Measurements from ENCODE around the gene TLR10. TPM values are rescaled to one million over a fixed set of nuclear protein-coding genes. Genes with fewer than 3 reads are reported as not detected.
"Not testable (repeated sequence)": the region's sequence is repeated elsewhere in the genome, so short reads cannot be mapped to it uniquely, and the experiment has no call there.

The TLR10 gene
- total RNA-seq, 1 donor from 2014 or later = not detected

- no peak overlapping the region for H3K27ac Mint-ChIP-seq (ENCODE audit: unreplicated experiment)
- peaks cover 2% of the 10 kb centered on the region for H3K9me3 Mint-ChIP-seq (ENCODE audit: unreplicated experiment)
- no peaks in the 10 kb centered on the region for H3K27me3 Mint-ChIP-seq (ENCODE audit: unreplicated experiment)
- no peak for TF ChIP-seq CTCF (IDR thresholded peaks at IDR 0.05; ENCODE audit: partially characterized antibody, unreplicated experiment)
- no peak for DNase-seq
- no peak overlapping the region for H3K4me3 Mint-ChIP-seq (ENCODE audit: unreplicated experiment)
- H3K36me3 Mint-ChIP-seq (ENCODE audit: unreplicated experiment) = peaks cover 3% of the 10 kb centered on the region
- no peaks in the 10 kb centered on the region for H3K4me1 Mint-ChIP-seq (ENCODE audit: low read depth, unreplicated experiment)
Observed at GRCh38 chr4:38815885-38816782, 33.3 kb upstream of the TLR10 start.

- no peak overlapping the region for H3K4me3 Mint-ChIP-seq (ENCODE audit: unreplicated experiment)
Observed at GRCh38 chr4:38814386-38814785, 31.6 kb upstream of the TLR10 start.

GRCh38 chr4:38811297-38811696 is 28.5 kb upstream of the TLR10 start:
- no peak for TF ChIP-seq CTCF (IDR thresholded peaks at IDR 0.05; ENCODE audit: partially characterized antibody, unreplicated experiment)
- H3K4me1 Mint-ChIP-seq (ENCODE audit: low read depth, unreplicated experiment) = no peaks in the 10 kb centered on the region
- H3K36me3 Mint-ChIP-seq (ENCODE audit: unreplicated experiment) = peaks cover 3% of the 10 kb centered on the region

More at GRCh38 chr4:38814386-38814785, 31.6 kb upstream of the TLR10 start:
- DNase-seq = no peak
- H3K27me3 Mint-ChIP-seq (ENCODE audit: unreplicated experiment) = no peaks in the 10 kb centered on the region
- TF ChIP-seq CTCF (IDR thresholded peaks at IDR 0.05; ENCODE audit: partially characterized antibody, unreplicated experiment) = no peak
- H3K4me1 Mint-ChIP-seq (ENCODE audit: low read depth, unreplicated experiment) = no peaks in the 10 kb centered on the region
- H3K27ac Mint-ChIP-seq (ENCODE audit: unreplicated experiment) = no peak overlapping the region
- H3K36me3 Mint-ChIP-seq (ENCODE audit: unreplicated experiment) = peaks cover 3% of the 10 kb centered on the region
- H3K9me3 Mint-ChIP-seq (ENCODE audit: unreplicated experiment) = peaks cover 2% of the 10 kb centered on the region

GRCh38 chr4:38807462-38807861 is 24.7 kb upstream of the TLR10 start:
- not testable (repeated sequence) for H3K4me3 Mint-ChIP-seq (ENCODE audit: unreplicated experiment); H3K27ac Mint-ChIP-seq (ENCODE audit: unreplicated experiment); H3K27me3 Mint-ChIP-seq (ENCODE audit: unreplicated experiment); H3K36me3 Mint-ChIP-seq (ENCODE audit: unreplicated experiment); DNase-seq; H3K4me1 Mint-ChIP-seq (ENCODE audit: low read depth, unreplicated experiment); H3K9me3 Mint-ChIP-seq (ENCODE audit: unreplicated experiment)

More at GRCh38 chr4:38811297-38811696, 28.5 kb upstream of the TLR10 start:
- peaks cover 4% of the 10 kb centered on the region for H3K9me3 Mint-ChIP-seq (ENCODE audit: unreplicated experiment)
- H3K27me3 Mint-ChIP-seq (ENCODE audit: unreplicated experiment) = no peaks in the 10 kb centered on the region
- H3K27ac Mint-ChIP-seq (ENCODE audit: unreplicated experiment) = no peak overlapping the region
- no peak overlapping the region for H3K4me3 Mint-ChIP-seq (ENCODE audit: unreplicated experiment)
- DNase-seq = no peak

GRCh38 chr4:38806251-38806650 is 23.5 kb upstream of the TLR10 start:
- not testable (repeated sequence) for H3K4me1 Mint-ChIP-seq (ENCODE audit: low read depth, unreplicated experiment); H3K4me3 Mint-ChIP-seq (ENCODE audit: unreplicated experiment); DNase-seq; H3K36me3 Mint-ChIP-seq (ENCODE audit: unreplicated experiment); H3K9me3 Mint-ChIP-seq (ENCODE audit: unreplicated experiment); H3K27me3 Mint-ChIP-seq (ENCODE audit: unreplicated experiment); H3K27ac Mint-ChIP-seq (ENCODE audit: unreplicated experiment)

- no peak for TF ChIP-seq CTCF (IDR thresholded peaks at IDR 0.05; ENCODE audit: partially characterized antibody, unreplicated experiment)
- H3K9me3 Mint-ChIP-seq (ENCODE audit: unreplicated experiment) = peaks cover 5% of the 10 kb centered on the region
- H3K4me1 Mint-ChIP-seq (ENCODE audit: low read depth, unreplicated experiment) = no peaks in the 10 kb centered on the region
- DNase-seq = no peak
- H3K36me3 Mint-ChIP-seq (ENCODE audit: unreplicated experiment) = peaks cover 9% of the 10 kb centered on the region
- H3K27ac Mint-ChIP-seq (ENCODE audit: unreplicated experiment) = no peak overlapping the region
- no peak overlapping the region for H3K4me3 Mint-ChIP-seq (ENCODE audit: unreplicated experiment)
- H3K27me3 Mint-ChIP-seq (ENCODE audit: unreplicated experiment) = no peaks in the 10 kb centered on the region
Observed at GRCh38 chr4:38805530-38806145, 22.8 kb upstream of the TLR10 start.

Data from glutamatergic neuron (in vitro differentiated cells).